GM23338 (cell line): Measurements from ENCODE around the gene OR6J1. TPM values are rescaled to one million over a fixed set of nuclear protein-coding genes. Genes with fewer than 3 reads are reported as not detected.
A peak's percentile ranks its signal among the peaks of the same experiment; 100 is the strongest.

Source experiments
- ATAC-seq: fragments of 200-7000 bp; cut with Tn5 transposase; 3 replicates; pipeline ENCODE4 v1.9.1; 2020
- DNase-seq: peaks from one replicate; pipeline ENCODE4 v3.0.0-alpha.2; 2015; ENCODE audit warnings: low spot score
- H2AFZ ChIP-seq: fragments of 200-600 bp; sonication (generic); 2 replicates; pipeline ENCODE4 v1.8.0; 2016; ENCODE audit warnings: antibody characterized with exemption, mild to moderate bottlenecking, moderate library complexity
- H3F3A ChIP-seq: fragments of 200-600 bp; sonication (generic); replicated peaks from 2 replicates; pipeline ENCODE4 v1.8.0; 2017; ENCODE audit warnings: antibody characterized with exemption, mixed run types, low read depth
- H3K27ac ChIP-seq: fragments of 200-600 bp; sonication (generic); 2 replicates; pipeline ENCODE4 v1.6.1; 2016; ENCODE audit warnings: low read depth
- H3K27me3 ChIP-seq: fragments of 200-600 bp; sonication (generic); 2 replicates; pipeline ENCODE4 v1.8.0; 2016; ENCODE audit warnings: mild to moderate bottlenecking, mixed run types, moderate library complexity; ENCODE audit not compliant: insufficient read depth
- H3K36me3 ChIP-seq: fragments of 200-600 bp; sonication (generic); 2 replicates; pipeline ENCODE4 v1.8.0; 2016; ENCODE audit warnings: mild to moderate bottlenecking; ENCODE audit not compliant: insufficient read depth
- H3K4me1 ChIP-seq: fragments of 200-600 bp; sonication (generic); 2 replicates; pipeline ENCODE4 v1.8.0; 2016; ENCODE audit warnings: mild to moderate bottlenecking, moderate library complexity; ENCODE audit not compliant: insufficient read depth
- H3K4me2 ChIP-seq: fragments of 200-600 bp; sonication (generic); 2 replicates; pipeline ENCODE4 v1.7.1; 2017; ENCODE audit warnings: mixed run types
- H3K4me3 ChIP-seq: fragments of 200-600 bp; sonication (generic); 2 replicates; pipeline ENCODE4 v1.6.1; 2016; ENCODE audit warnings: mixed run types
- H3K79me2 ChIP-seq: fragments of 200-600 bp; sonication (generic); replicated peaks from 2 replicates; pipeline ENCODE4 v1.8.0; 2017; ENCODE audit warnings: mild to moderate bottlenecking; ENCODE audit not compliant: insufficient read depth
- H3K9me2 ChIP-seq: fragments of 200-600 bp; sonication (generic); 2 replicates; pipeline ENCODE4 v1.8.0; 2017; ENCODE audit not compliant: insufficient read depth
- H4K20me1 ChIP-seq: fragments of 200-600 bp; sonication (generic); replicated peaks from 2 replicates; pipeline ENCODE4 v1.8.0; 2017; ENCODE audit warnings: mild to moderate bottlenecking; ENCODE audit not compliant: insufficient read depth
- H3K27ac Mint-ChIP-seq: 2 replicates; pipeline ENCODE4 v1.8.0; 2020; ENCODE audit warnings: inconsistent platforms, mild to moderate bottlenecking, moderate library complexity, mixed read lengths
- H3K27me3 Mint-ChIP-seq: 3 replicates; pipeline ENCODE4 v1.8.0; 2022; ENCODE audit warnings: low read depth, mild to moderate bottlenecking, moderate library complexity, mixed read lengths, inconsistent platforms; ENCODE audit not compliant: insufficient read depth, poor library complexity
- H3K36me3 Mint-ChIP-seq: 3 replicates; pipeline ENCODE4 v1.8.0; 2021; ENCODE audit warnings: low read depth, mild to moderate bottlenecking, inconsistent platforms, moderate library complexity, mixed read lengths
- H3K4me1 Mint-ChIP-seq: 3 replicates; pipeline ENCODE4 v1.8.0; 2020; ENCODE audit warnings: mild to moderate bottlenecking, inconsistent platforms, mixed read lengths
- H3K4me3 Mint-ChIP-seq: 3 replicates; pipeline ENCODE4 v1.8.0; 2021; ENCODE audit warnings: moderate library complexity, mild to moderate bottlenecking, inconsistent platforms, mixed read lengths
- H3K9me3 Mint-ChIP-seq: 3 replicates; pipeline ENCODE4 v1.8.0; 2020; ENCODE audit warnings: moderate library complexity, mild to moderate bottlenecking, inconsistent platforms, mixed read lengths
- CREB1 ChIP-seq: fragments of 250-450 bp; sonication (Bioruptor Pico); IDR thresholded peaks from 2 replicates; pipeline ENCODE4 v1.5.0; 2020; ENCODE audit warnings: low read depth, mild to moderate bottlenecking, moderate library complexity
- EZH2 ChIP-seq: fragments of 200-600 bp; sonication (generic); IDR thresholded peaks from one replicate; pipeline ENCODE4 v1.8.0; 2017; ENCODE audit warnings: antibody characterized with exemption, mild to moderate bottlenecking, low read depth; ENCODE audit not compliant: unreplicated experiment
- EZH2phosphoT487 ChIP-seq: fragments of 200-600 bp; sonication (generic); IDR thresholded peaks from one replicate; pipeline ENCODE4 v1.8.1; 2018; ENCODE audit warnings: antibody characterized with exemption; ENCODE audit not compliant: unreplicated experiment
- JUNB ChIP-seq: IDR thresholded peaks from one replicate; pipeline ENCODE4 v1.6.1; 2016; ENCODE audit warnings: antibody characterized with exemption; ENCODE audit not compliant: unreplicated experiment
- NANOG ChIP-seq: IDR thresholded peaks from 2 replicates; pipeline ENCODE4 v1.6.1; 2016; ENCODE audit warnings: antibody characterized with exemption, borderline replicate concordance
- POLR2AphosphoS5 ChIP-seq: IDR thresholded peaks from 2 replicates; pipeline ENCODE4 v1.6.1; 2016; ENCODE audit warnings: antibody characterized with exemption, low read depth
- STAT1 ChIP-seq: IDR thresholded peaks from one replicate; pipeline ENCODE4 v1.6.1; 2016; ENCODE audit warnings: antibody characterized with exemption; ENCODE audit not compliant: unreplicated experiment
- ZNF114 ChIP-seq: fragments of 250-450 bp; sonication (Bioruptor Pico); IDR thresholded peaks from 2 replicates; pipeline ENCODE4 v1.5.0; 2020; ENCODE audit warnings: mild to moderate bottlenecking, moderate library complexity
- ZNF331 ChIP-seq: fragments of 250-450 bp; sonication (Bioruptor Pico); IDR thresholded peaks from 2 replicates; pipeline ENCODE4 v1.5.0; 2020; ENCODE audit warnings: low read depth, mild to moderate bottlenecking, moderate library complexity
- polyA plus RNA-seq: library from polyadenylated mRNA; unstranded; fragments of >200 nt; fragmentation: Nextera tagmentation; extraction: Ambion mirVana; gene quantifications from 2 replicates; pipeline ENCODE4 v1.2.1, GENCODE V29; 2016
- total RNA-seq: library from RNA; depleted of rRNA; stranded (reverse); fragments of >200 nt; shearing (Covaris generic); gene quantifications from 2 replicates; pipeline ENCODE4 v1.2.3, GENCODE V29; 2014
- TF ChIP-seq, protein P1 (sequence below): fragments of 250-450 bp; sonication (Bioruptor Pico); IDR thresholded peaks from 2 replicates; pipeline ENCODE4 v1.5.0; 2020; ENCODE audit warnings: mild to moderate bottlenecking, moderate library complexity
- TF ChIP-seq, protein P2 (sequence below): IDR thresholded peaks from one replicate; pipeline ENCODE4 v1.6.1; 2018; ENCODE audit warnings: antibody characterized with exemption; ENCODE audit not compliant: unreplicated experiment
- TF ChIP-seq, protein P3 (sequence below), 2 experiments: fragments of 200-600 bp in 1 of 2; sonication (generic) in 1 of 2; conservative IDR thresholded peaks; 2 replicates each; pipeline versions ENCODE4 v1.5.1 to v1.6.1; 2016 to 2017; ENCODE audit warnings: antibody characterized with exemption in 2 of 2, low read depth in 2 of 2, mild to moderate bottlenecking in 2 of 2, moderate library complexity in 1 of 2
- TF ChIP-seq, protein P4 (sequence below): IDR thresholded peaks from 2 replicates; pipeline ENCODE4 v1.6.1; 2016; ENCODE audit warnings: antibody characterized with exemption

The OR6J1 gene
- total and polyA plus RNA-seq, 2 experiments from 2014 or later, result not detected

DNA sequence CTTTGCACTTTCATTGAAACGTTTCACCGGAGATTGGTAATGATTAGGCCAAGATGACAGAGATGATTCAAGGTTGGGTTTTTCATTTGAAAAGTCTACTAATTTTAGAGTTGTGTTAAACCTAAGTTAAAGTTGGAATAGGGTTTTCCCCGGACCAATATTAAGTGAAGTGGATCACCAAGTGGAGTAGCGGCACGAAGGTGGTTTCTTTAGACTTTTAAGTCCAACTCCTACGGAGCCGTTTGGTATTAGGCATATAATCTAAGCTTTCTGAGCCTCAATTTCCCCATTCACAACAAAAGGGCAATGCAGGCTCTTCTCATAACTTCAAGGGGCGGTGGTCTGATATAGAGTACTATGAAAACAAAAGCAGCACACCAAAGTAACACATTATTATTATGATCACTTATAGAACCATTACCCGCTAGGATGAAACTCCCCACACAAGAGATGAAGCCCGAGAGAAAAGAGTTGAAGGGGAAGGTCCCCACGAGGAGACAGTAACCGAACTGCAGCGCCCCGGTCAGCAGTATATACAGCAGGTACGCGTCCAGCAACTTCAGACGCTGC, 55.5 kb downstream of the OR6J1 start:
- Histone ChIP-seq H3K4me3 (peak overlapping the region; percentile 75), H3K4me2 (peak overlapping the region; percentile 84), H2AFZ (no peak overlapping the region), H3K27ac (no peak overlapping the region), H4K20me1 (0 out of 2 replicates have a peak, but pooled peaks cover 7% of the 10 kb centered on the region), H3K9me2 (no peaks in the 10 kb centered on the region), H3F3A (0 out of 2 replicates have a peak, but pooled peaks cover 5% of the 10 kb centered on the region), H3K36me3 (no peaks in the 10 kb centered on the region), H3K79me2 (peaks cover 52% of the 10 kb centered on the region), H3K4me1 (no peaks in the 10 kb centered on the region; the same call in 1 of the 2 replicates), H3K27me3 (no peaks in the 10 kb centered on the region)
- TF ChIP-seq CREB1 (no peak), ZNF331 (CRISPR knock-in tag) (no peak), POLR2AphosphoS5 (no peak), NANOG (no peak), EZH2phosphoT487 (no peak), STAT1 (no peak), ZNF114 (CRISPR knock-in tag) (no peak), JUNB (no peak), EZH2 (no peak)
- TF ChIP-seq, protein P1, sequence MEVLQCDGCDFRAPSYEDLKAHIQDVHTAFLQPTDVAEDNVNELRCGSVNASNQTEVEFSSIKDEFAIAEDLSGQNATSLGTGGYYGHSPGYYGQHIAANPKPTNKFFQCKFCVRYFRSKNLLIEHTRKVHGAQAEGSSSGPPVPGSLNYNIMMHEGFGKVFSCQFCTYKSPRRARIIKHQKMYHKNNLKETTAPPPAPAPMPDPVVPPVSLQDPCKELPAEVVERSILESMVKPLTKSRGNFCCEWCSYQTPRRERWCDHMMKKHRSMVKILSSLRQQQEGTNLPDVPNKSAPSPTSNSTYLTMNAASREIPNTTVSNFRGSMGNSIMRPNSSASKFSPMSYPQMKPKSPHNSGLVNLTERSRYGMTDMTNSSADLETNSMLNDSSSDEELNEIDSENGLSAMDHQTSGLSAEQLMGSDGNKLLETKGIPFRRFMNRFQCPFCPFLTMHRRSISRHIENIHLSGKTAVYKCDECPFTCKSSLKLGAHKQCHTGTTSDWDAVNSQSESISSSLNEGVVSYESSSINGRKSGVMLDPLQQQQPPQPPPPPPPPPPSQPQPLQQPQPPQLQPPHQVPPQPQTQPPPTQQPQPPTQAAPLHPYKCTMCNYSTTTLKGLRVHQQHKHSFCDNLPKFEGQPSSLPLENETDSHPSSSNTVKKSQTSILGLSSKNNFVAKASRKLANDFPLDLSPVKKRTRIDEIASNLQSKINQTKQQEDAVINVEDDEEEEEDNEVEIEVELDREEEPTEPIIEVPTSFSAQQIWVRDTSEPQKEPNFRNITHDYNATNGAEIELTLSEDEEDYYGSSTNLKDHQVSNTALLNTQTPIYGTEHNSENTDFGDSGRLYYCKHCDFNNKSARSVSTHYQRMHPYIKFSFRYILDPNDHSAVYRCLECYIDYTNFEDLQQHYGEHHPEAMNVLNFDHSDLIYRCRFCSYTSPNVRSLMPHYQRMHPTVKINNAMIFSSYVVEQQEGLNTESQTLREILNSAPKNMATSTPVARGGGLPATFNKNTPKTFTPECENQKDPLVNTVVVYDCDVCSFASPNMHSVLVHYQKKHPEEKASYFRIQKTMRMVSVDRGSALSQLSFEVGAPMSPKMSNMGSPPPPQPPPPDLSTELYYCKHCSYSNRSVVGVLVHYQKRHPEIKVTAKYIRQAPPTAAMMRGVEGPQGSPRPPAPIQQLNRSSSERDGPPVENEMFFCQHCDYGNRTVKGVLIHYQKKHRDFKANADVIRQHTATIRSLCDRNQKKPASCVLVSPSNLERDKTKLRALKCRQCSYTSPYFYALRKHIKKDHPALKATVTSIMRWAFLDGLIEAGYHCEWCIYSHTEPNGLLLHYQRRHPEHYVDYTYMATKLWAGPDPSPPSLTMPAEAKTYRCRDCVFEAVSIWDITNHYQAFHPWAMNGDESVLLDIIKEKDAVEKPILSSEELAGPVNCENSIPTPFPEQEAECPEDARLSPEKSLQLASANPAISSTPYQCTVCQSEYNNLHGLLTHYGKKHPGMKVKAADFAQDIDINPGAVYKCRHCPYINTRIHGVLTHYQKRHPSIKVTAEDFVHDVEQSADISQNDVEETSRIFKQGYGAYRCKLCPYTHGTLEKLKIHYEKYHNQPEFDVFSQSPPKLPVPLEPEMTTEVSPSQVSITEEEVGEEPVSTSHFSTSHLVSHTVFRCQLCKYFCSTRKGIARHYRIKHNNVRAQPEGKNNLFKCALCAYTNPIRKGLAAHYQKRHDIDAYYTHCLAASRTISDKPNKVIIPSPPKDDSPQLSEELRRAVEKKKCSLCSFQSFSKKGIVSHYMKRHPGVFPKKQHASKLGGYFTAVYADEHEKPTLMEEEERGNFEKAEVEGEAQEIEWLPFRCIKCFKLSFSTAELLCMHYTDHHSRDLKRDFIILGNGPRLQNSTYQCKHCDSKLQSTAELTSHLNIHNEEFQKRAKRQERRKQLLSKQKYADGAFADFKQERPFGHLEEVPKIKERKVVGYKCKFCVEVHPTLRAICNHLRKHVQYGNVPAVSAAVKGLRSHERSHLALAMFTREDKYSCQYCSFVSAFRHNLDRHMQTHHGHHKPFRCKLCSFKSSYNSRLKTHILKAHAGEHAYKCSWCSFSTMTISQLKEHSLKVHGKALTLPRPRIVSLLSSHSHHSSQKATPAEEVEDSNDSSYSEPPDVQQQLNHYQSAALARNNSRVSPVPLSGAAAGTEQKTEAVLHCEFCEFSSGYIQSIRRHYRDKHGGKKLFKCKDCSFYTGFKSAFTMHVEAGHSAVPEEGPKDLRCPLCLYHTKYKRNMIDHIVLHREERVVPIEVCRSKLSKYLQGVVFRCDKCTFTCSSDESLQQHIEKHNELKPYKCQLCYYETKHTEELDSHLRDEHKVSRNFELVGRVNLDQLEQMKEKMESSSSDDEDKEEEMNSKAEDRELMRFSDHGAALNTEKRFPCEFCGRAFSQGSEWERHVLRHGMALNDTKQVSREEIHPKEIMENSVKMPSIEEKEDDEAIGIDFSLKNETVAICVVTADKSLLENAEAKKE, result no peak
- TF ChIP-seq, protein P2, sequence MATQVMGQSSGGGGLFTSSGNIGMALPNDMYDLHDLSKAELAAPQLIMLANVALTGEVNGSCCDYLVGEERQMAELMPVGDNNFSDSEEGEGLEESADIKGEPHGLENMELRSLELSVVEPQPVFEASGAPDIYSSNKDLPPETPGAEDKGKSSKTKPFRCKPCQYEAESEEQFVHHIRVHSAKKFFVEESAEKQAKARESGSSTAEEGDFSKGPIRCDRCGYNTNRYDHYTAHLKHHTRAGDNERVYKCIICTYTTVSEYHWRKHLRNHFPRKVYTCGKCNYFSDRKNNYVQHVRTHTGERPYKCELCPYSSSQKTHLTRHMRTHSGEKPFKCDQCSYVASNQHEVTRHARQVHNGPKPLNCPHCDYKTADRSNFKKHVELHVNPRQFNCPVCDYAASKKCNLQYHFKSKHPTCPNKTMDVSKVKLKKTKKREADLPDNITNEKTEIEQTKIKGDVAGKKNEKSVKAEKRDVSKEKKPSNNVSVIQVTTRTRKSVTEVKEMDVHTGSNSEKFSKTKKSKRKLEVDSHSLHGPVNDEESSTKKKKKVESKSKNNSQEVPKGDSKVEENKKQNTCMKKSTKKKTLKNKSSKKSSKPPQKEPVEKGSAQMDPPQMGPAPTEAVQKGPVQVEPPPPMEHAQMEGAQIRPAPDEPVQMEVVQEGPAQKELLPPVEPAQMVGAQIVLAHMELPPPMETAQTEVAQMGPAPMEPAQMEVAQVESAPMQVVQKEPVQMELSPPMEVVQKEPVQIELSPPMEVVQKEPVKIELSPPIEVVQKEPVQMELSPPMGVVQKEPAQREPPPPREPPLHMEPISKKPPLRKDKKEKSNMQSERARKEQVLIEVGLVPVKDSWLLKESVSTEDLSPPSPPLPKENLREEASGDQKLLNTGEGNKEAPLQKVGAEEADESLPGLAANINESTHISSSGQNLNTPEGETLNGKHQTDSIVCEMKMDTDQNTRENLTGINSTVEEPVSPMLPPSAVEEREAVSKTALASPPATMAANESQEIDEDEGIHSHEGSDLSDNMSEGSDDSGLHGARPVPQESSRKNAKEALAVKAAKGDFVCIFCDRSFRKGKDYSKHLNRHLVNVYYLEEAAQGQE, result no peak
- TF ChIP-seq, protein P3, sequence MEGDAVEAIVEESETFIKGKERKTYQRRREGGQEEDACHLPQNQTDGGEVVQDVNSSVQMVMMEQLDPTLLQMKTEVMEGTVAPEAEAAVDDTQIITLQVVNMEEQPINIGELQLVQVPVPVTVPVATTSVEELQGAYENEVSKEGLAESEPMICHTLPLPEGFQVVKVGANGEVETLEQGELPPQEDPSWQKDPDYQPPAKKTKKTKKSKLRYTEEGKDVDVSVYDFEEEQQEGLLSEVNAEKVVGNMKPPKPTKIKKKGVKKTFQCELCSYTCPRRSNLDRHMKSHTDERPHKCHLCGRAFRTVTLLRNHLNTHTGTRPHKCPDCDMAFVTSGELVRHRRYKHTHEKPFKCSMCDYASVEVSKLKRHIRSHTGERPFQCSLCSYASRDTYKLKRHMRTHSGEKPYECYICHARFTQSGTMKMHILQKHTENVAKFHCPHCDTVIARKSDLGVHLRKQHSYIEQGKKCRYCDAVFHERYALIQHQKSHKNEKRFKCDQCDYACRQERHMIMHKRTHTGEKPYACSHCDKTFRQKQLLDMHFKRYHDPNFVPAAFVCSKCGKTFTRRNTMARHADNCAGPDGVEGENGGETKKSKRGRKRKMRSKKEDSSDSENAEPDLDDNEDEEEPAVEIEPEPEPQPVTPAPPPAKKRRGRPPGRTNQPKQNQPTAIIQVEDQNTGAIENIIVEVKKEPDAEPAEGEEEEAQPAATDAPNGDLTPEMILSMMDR (conservative IDR thresholded peaks at IDR 0.05; ENCODE audit: low read depth in 2 of 2), result no peak
- TF ChIP-seq, protein P4, sequence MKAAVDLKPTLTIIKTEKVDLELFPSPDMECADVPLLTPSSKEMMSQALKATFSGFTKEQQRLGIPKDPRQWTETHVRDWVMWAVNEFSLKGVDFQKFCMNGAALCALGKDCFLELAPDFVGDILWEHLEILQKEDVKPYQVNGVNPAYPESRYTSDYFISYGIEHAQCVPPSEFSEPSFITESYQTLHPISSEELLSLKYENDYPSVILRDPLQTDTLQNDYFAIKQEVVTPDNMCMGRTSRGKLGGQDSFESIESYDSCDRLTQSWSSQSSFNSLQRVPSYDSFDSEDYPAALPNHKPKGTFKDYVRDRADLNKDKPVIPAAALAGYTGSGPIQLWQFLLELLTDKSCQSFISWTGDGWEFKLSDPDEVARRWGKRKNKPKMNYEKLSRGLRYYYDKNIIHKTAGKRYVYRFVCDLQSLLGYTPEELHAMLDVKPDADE, result no peak
- Mint-ChIP-seq H3K9me3 (peaks cover 5% of the 10 kb centered on the region; the same call in 1 of the 3 replicates), H3K36me3 (no peaks in the 10 kb centered on the region; the same call in 2 of the 3 replicates), H3K27ac (peak overlapping the region; percentile 99), H3K27me3 (peaks cover 13% of the 10 kb centered on the region), H3K4me3 (peak overlapping the region; percentile 100), H3K4me1 (peaks cover 27% of the 10 kb centered on the region)
- ATAC-seq, result no peak
- DNase-seq, result no peak
